ENCODE measurements around the gene RPL6.
"Not testable (repeated sequence)": the region's sequence is repeated elsewhere in the genome, so short reads cannot be mapped to it uniquely, and the experiment has no call there.

The RPL6 gene

GRCh38 chr12:112406519-112407488 lies 2.6 kb downstream of the RPL6 start:
- H3K4me1 ChIP-seq (ENCODE audit: control insufficient read depth, insufficient read depth, low read length), result peaks cover 5% of the 10 kb centered on the region
- no peak overlapping the region for H3K4me3 ChIP-seq (ENCODE audit: insufficient read depth, low read depth, low read length)
- no peaks in the 10 kb centered on the region for H3K9me3 ChIP-seq (ENCODE audit: control insufficient read depth, low read length)
- no peaks in the 10 kb centered on the region for H3K27me3 ChIP-seq (ENCODE audit: control insufficient read depth, insufficient read depth, low read length, poor library complexity, severe bottlenecking)
- WGBS, 2 experiments, result 95% methylated on average over 9 to 10 of the region's 11 CpGs
- H3K36me3 ChIP-seq (ENCODE audit: control insufficient read depth, insufficient read depth, low read length), result peaks cover 31% of the 10 kb centered on the region
- H3K27ac ChIP-seq (ENCODE audit: insufficient read depth, low read depth, low read length, poor library complexity, severe bottlenecking), result no peak overlapping the region

GRCh38 chr12:112401903-112402498 lies 7.4 kb downstream of the RPL6 start:
- Histone ChIP-seq H3K4me3 (ENCODE audit: insufficient read depth, low read depth, low read length) (no peak overlapping the region), H3K27ac (ENCODE audit: insufficient read depth, low read depth, low read length, poor library complexity, severe bottlenecking) (no peak overlapping the region)
- 87 to 88% methylated on average over 5 of the region's 5 CpGs for WGBS, 2 experiments

GRCh38 chr12:112401054-112401453 lies 8.4 kb downstream of the RPL6 start:
- Histone ChIP-seq H3K36me3 (ENCODE audit: control insufficient read depth, insufficient read depth, low read length) (peaks cover 8% of the 10 kb centered on the region), H3K9me3 (ENCODE audit: control insufficient read depth, low read length) (no peaks in the 10 kb centered on the region), H3K27me3 (ENCODE audit: control insufficient read depth, insufficient read depth, low read length, poor library complexity, severe bottlenecking) (no peaks in the 10 kb centered on the region), H3K4me1 (ENCODE audit: control insufficient read depth, insufficient read depth, low read length) (no peaks in the 10 kb centered on the region), H3K27ac (ENCODE audit: insufficient read depth, low read depth, low read length, poor library complexity, severe bottlenecking) (no peak overlapping the region), H3K4me3 (ENCODE audit: insufficient read depth, low read depth, low read length) (no peak overlapping the region)
- 92 to 97% methylated on average over 5 of the region's 5 CpGs for WGBS, 2 experiments

More at GRCh38 chr12:112401903-112402498, 7.4 kb downstream of the RPL6 start:
- Histone ChIP-seq H3K9me3 (ENCODE audit: control insufficient read depth, low read length) (no peaks in the 10 kb centered on the region), H3K27me3 (ENCODE audit: control insufficient read depth, insufficient read depth, low read length, poor library complexity, severe bottlenecking) (no peaks in the 10 kb centered on the region), H3K36me3 (ENCODE audit: control insufficient read depth, insufficient read depth, low read length) (peaks cover 18% of the 10 kb centered on the region), H3K4me1 (ENCODE audit: control insufficient read depth, insufficient read depth, low read length) (no peaks in the 10 kb centered on the region)

GRCh38 chr12:112393328-112393727 lies 16.1 kb downstream of the RPL6 start:
- Histone ChIP-seq H3K27me3 (ENCODE audit: control insufficient read depth, insufficient read depth, low read length, poor library complexity, severe bottlenecking) (no peaks in the 10 kb centered on the region), H3K4me1 (ENCODE audit: control insufficient read depth, insufficient read depth, low read length) (no peaks in the 10 kb centered on the region), H3K9me3 (ENCODE audit: control insufficient read depth, low read length) (no peaks in the 10 kb centered on the region), H3K27ac (ENCODE audit: insufficient read depth, low read depth, low read length, poor library complexity, severe bottlenecking) (no peak overlapping the region), H3K36me3 (ENCODE audit: control insufficient read depth, insufficient read depth, low read length) (no peaks in the 10 kb centered on the region), H3K4me3 (ENCODE audit: insufficient read depth, low read depth, low read length) (no peak overlapping the region)
- 91 to 94% methylated on average over 1 of the region's 1 CpG for WGBS, 2 experiments

DNA sequence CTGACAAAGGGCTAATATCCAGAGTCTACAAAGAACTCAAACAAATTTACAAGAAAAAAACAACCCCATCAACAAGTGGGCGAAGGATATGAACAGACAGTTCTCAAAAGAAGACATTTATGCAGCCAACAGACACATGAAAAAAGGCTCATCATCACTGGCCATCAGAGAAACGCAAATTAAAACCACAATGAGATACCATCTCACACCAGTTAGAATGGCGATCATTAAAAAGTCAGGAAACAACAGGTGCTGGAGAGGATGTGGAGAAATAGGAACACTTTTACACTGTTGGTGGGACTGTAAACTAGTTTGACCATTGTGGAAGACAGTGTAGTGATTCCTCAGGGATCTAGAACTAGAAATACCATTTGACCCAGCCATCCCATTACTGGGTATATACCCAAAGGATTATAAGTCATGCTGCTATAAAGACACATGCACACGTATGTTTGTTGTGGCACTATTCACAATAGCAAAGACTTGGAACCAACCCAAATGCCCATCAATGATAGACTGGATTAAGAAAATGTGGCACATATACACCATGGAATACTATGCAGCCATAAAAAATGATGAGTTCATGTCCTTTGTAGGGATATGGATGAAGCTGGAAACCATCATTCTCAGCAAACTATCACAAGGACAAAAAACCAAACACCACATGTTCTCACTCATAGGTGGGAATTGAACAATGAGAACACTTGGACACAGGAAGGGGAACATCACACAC lies 19.3 kb downstream of the RPL6 start:
- H3K4me1 ChIP-seq (ENCODE audit: control insufficient read depth, insufficient read depth, low read length); H3K27ac ChIP-seq (ENCODE audit: insufficient read depth, low read depth, low read length, poor library complexity, severe bottlenecking); H3K9me3 ChIP-seq (ENCODE audit: control insufficient read depth, low read length); H3K27me3 ChIP-seq (ENCODE audit: control insufficient read depth, insufficient read depth, low read length, poor library complexity, severe bottlenecking); H3K4me3 ChIP-seq (ENCODE audit: insufficient read depth, low read depth, low read length); H3K36me3 ChIP-seq (ENCODE audit: control insufficient read depth, insufficient read depth, low read length): not testable (repeated sequence)
- WGBS, 2 experiments, result 90 to 93% methylated on average over 2 of the region's 4 CpGs

DNA sequence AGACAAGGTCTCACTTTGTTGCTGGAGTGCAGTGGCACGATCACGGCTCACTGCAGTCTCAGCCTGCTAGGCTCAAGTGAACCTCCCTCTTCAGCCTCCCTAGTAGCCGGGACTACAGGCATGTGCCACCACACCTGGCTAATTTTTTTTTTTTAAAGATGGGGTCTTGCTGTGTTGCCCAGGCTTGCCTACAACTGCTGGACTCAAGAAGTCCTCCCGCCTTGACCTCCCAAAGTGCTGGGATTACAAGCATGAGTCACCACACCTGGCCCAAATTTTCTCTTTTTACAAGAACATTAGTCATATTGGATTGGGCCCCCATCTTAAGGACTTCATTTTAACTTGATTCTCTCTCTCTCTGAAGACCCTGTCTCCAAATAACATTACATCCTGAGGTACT lies 20.2 kb downstream of the RPL6 start:
- Histone ChIP-seq H3K27me3 (ENCODE audit: control insufficient read depth, insufficient read depth, low read length, poor library complexity, severe bottlenecking) (no peaks in the 10 kb centered on the region), H3K36me3 (ENCODE audit: control insufficient read depth, insufficient read depth, low read length) (no peaks in the 10 kb centered on the region), H3K9me3 (ENCODE audit: control insufficient read depth, low read length) (no peaks in the 10 kb centered on the region), H3K4me1 (ENCODE audit: control insufficient read depth, insufficient read depth, low read length) (no peaks in the 10 kb centered on the region), H3K27ac (ENCODE audit: insufficient read depth, low read depth, low read length, poor library complexity, severe bottlenecking) (no peak overlapping the region), H3K4me3 (ENCODE audit: insufficient read depth, low read depth, low read length) (no peak overlapping the region)
- 89 to 92% methylated on average over 4 of the region's 4 CpGs for WGBS, 2 experiments

DNA sequence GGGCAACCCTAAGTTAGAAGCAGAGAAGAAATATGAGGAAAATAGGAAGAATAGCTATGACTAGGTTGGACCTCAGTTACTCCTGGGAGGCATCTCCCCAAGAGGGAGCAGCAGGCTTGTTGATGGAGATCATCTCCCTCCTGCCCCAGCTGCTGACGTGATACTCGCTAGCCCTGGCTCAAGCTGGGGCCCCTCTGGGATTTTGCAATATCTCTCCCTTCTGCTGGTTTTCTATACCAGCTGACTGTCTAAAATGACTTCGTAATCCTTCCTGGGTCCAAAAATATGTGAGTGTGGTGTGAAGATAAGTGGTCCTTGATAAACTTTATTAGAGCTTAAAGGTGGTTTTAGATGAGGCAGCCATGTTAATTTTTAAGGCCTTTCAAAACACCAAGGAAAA lies 22.7 kb downstream of the RPL6 start:
- Histone ChIP-seq H3K27ac (ENCODE audit: insufficient read depth, low read depth, low read length, poor library complexity, severe bottlenecking) (no peak overlapping the region), H3K4me1 (ENCODE audit: control insufficient read depth, insufficient read depth, low read length) (no peaks in the 10 kb centered on the region), H3K9me3 (ENCODE audit: control insufficient read depth, low read length) (no peaks in the 10 kb centered on the region), H3K27me3 (ENCODE audit: control insufficient read depth, insufficient read depth, low read length, poor library complexity, severe bottlenecking) (no peaks in the 10 kb centered on the region), H3K4me3 (ENCODE audit: insufficient read depth, low read depth, low read length) (no peak overlapping the region), H3K36me3 (ENCODE audit: control insufficient read depth, insufficient read depth, low read length) (no peaks in the 10 kb centered on the region)
- WGBS, 2 experiments, result 91 to 92% methylated on average over 3 of the region's 3 CpGs

DNA sequence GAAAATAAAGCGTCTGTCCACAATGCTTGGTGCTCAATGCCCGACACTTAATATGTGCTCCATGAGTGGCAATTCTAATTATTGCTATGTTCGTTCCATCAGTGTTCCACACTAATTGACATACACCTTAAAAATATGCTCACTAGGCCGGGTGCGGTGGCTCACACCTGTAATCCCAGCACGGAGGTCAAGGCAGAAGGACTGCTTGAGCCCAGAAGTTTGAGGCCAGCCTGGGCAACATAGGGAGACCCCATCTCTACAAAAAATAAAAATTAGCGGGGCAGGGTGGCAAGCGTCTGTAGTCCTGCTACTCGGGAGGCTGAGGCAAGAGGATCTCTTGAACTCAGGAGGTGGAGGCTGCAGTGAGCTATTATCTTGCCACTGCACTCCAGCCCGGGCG lies 26.5 kb downstream of the RPL6 start:
- Histone ChIP-seq H3K27ac (ENCODE audit: insufficient read depth, low read depth, low read length, poor library complexity, severe bottlenecking) (no peak overlapping the region), H3K36me3 (ENCODE audit: control insufficient read depth, insufficient read depth, low read length) (no peaks in the 10 kb centered on the region), H3K4me1 (ENCODE audit: control insufficient read depth, insufficient read depth, low read length) (no peaks in the 10 kb centered on the region), H3K4me3 (ENCODE audit: insufficient read depth, low read depth, low read length) (peak overlapping the region; percentile 70), H3K9me3 (ENCODE audit: control insufficient read depth, low read length) (no peaks in the 10 kb centered on the region), H3K27me3 (ENCODE audit: control insufficient read depth, insufficient read depth, low read length, poor library complexity, severe bottlenecking) (no peaks in the 10 kb centered on the region)
- WGBS, 2 experiments, result 90 to 93% methylated on average over 9 to 11 of the region's 11 CpGs

- Histone ChIP-seq H3K4me3 (ENCODE audit: insufficient read depth, low read depth, low read length) (peak within 1 kb of the TSS; percentile 70), H3K9me3 (ENCODE audit: control insufficient read depth, low read length) (no peaks in the 10 kb centered on the region), H3K36me3 (ENCODE audit: control insufficient read depth, insufficient read depth, low read length) (no peaks in the 10 kb centered on the region), H3K27ac (ENCODE audit: insufficient read depth, low read depth, low read length, poor library complexity, severe bottlenecking) (peak within 1 kb of the TSS; percentile 44), H3K4me1 (ENCODE audit: control insufficient read depth, insufficient read depth, low read length) (no peaks in the 10 kb centered on the region), H3K27me3 (ENCODE audit: control insufficient read depth, insufficient read depth, low read length, poor library complexity, severe bottlenecking) (no peaks in the 10 kb centered on the region)
- 2% methylated on average over 106 of the region's 106 CpGs for WGBS, 2 experiments
Measured at GRCh38 chr12:112381883-112382796, 27.3 kb downstream of the RPL6 start, which contains the start of gene HECTD4. TSS of gene HECTD4 (minus strand) at chr12:112382431. CDS start at chr12:112382128, 303 bp downstream.
